Right ventricle myocardium inferior (tissue), 1 donor: ENCODE data around the gene SMKR1. TPM values are rescaled to one million over a fixed set of nuclear protein-coding genes. Genes with fewer than 3 reads are reported as not detected.
"Not testable (repeated sequence)": the region's sequence is repeated elsewhere in the genome, so short reads cannot be mapped to it uniquely, and the experiment has no call there.

ENCODE experiments used
- ATAC-seq: fragments of 200-7000 bp; cut with Tn5 transposase; one replicate; pipeline ENCODE4 v1.9.1; 2020; ENCODE audit warnings: mild to moderate bottlenecking, moderate library complexity
- DNase-seq: peaks from one replicate; pipeline ENCODE4 v3.0.0; 2021; ENCODE audit errors: missing footprints
- intact Hi-C: fragments of 100-400 bp; cut with DNase I; formaldehyde crosslinking; loops from one replicate; pipeline ENCODE4 v1.11.0; 2022
- total RNA-seq: library from RNA; stranded (reverse); fragmentation: NEBNext Ultra II Directional; extraction: Animal tissue kit (Norgen Biotek cat#: 25700); gene quantifications from one replicate; pipeline ENCODE4 v1.2.1, GENCODE V29; 2021
- donor health status: DM: no; HTN: yes; CAD: no; lungs with severe emphysema.

The SMKR1 gene
- total RNA-seq, 1 donor from 2014 or later: not detected

- ATAC-seq (no peak), DNase-seq (no peak)
- intact Hi-C loops: no loop called here
Observed at GRCh38 chr7:129479831-129480230, 22.5 kb upstream of the SMKR1 start.

GRCh38 chr7:129480674-129481363 lies 21.5 kb upstream of the SMKR1 start:
- no peak for ATAC-seq
- no peak for DNase-seq
- intact Hi-C loops: no loop called here

- ATAC-seq, intact Hi-C loops, DNase-seq: not testable (repeated sequence)
Observed at GRCh38 chr7:129481376-129481775, 21.0 kb upstream of the SMKR1 start.

- ATAC-seq (no peak), DNase-seq (no peak)
- intact Hi-C loops: no loop called here
Observed at GRCh38 chr7:129482781-129483180, 19.6 kb upstream of the SMKR1 start.

- ATAC-seq (no peak), DNase-seq (no peak)
- intact Hi-C loops: no loop called here
Observed at GRCh38 chr7:129489491-129489890, 12.8 kb upstream of the SMKR1 start.

- intact Hi-C loops: no loop called here
- ATAC-seq: no peak
Observed at GRCh38 chr7:129492391-129492790, 9.9 kb upstream of the SMKR1 start.

GRCh38 chr7:129493555-129493954 lies 8.8 kb upstream of the SMKR1 start:
- intact Hi-C loops: no loop called here
- DNase-seq (no peak), ATAC-seq (no peak)

More at GRCh38 chr7:129492391-129492790, 9.9 kb upstream of the SMKR1 start:
- no peak for DNase-seq

- intact Hi-C loops: no loop called here
- no peak for ATAC-seq
Observed at GRCh38 chr7:129494041-129494440, 8.3 kb upstream of the SMKR1 start.

GRCh38 chr7:129495987-129496386 lies 6.3 kb upstream of the SMKR1 start:
- no peak for ATAC-seq
- intact Hi-C loops: no loop called here
- no peak for DNase-seq

More at GRCh38 chr7:129494041-129494440, 8.3 kb upstream of the SMKR1 start:
- DNase-seq: no peak

- intact Hi-C loops: no loop called here
- ATAC-seq: no peak
- no peak for DNase-seq
Observed at GRCh38 chr7:129496653-129497052, 5.7 kb upstream of the SMKR1 start.

- DNase-seq: no peak
- intact Hi-C loops: no loop called here
- no peak for ATAC-seq
Observed at GRCh38 chr7:129497156-129497555, 5.2 kb upstream of the SMKR1 start.

GRCh38 chr7:129498021-129498420 lies 4.3 kb upstream of the SMKR1 start:
- no peak for DNase-seq
- no peak for ATAC-seq
- intact Hi-C loops: no loop called here

GRCh38 chr7:129499999-129500398 lies 2.3 kb upstream of the SMKR1 start:
- intact Hi-C loops: loop anchor here (10.0 kb wide), 1 partner anchor 145 kb away; no protein-coding TSS in a partner anchor
- DNase-seq: no peak

GRCh38 chr7:129502708-129503685 lies 666 bp downstream of the SMKR1 start:
- ATAC-seq: no peak
- intact Hi-C loops: loop anchor here (10.0 kb wide), 1 partner anchor 142 kb away; no protein-coding TSS in a partner anchor
- no peak for DNase-seq

More at GRCh38 chr7:129499999-129500398, 2.3 kb upstream of the SMKR1 start:
- ATAC-seq: no peak

- intact Hi-C loops: loop anchor here (10.0 kb wide), 1 partner anchor 141 kb away; no protein-coding TSS in a partner anchor
- no peak for DNase-seq
Observed at GRCh38 chr7:129503725-129504124, 1.4 kb downstream of the SMKR1 start.

GRCh38 chr7:129512192-129512591 lies 9.9 kb downstream of the SMKR1 start:
- intact Hi-C loops: no loop called here
- ATAC-seq (no peak), DNase-seq (no peak)

More at GRCh38 chr7:129503725-129504124, 1.4 kb downstream of the SMKR1 start:
- no peak for ATAC-seq

GRCh38 chr7:129513546-129513945 lies 11.2 kb downstream of the SMKR1 start:
- ATAC-seq: no peak
- intact Hi-C loops: no loop called here
- no peak for DNase-seq

GRCh38 chr7:129514683-129515082 lies 12.4 kb downstream of the SMKR1 start:
- ATAC-seq (no peak), DNase-seq (no peak)
- intact Hi-C loops: no loop called here

- ATAC-seq (no peak), DNase-seq (no peak)
- intact Hi-C loops: no loop called here
Observed at GRCh38 chr7:129515381-129515780, 13.1 kb downstream of the SMKR1 start.

GRCh38 chr7:129517931-129518330 lies 15.6 kb downstream of the SMKR1 start:
- DNase-seq (no peak), ATAC-seq (no peak)
- intact Hi-C loops: no loop called here
